HL-60/S4 treated with phorbol 12-myristate 13-acetate at 8.2 ng/mL for 4 days and 3 days (cell line): ENCODE results near the gene ZNF3.

Source experiments
- in situ Hi-C: fragments of 300-500 bp; cut with MboI; formaldehyde crosslinking; loops from 2 replicates; pipeline ENCODE4 v1.15.0; 2022; ENCODE audit warnings: low sequenced_read_pairs

ZNF3 gene

GRCh38 chr7:100059251-100059739 lies 22.2 kb downstream of the ZNF3 start:
- in situ Hi-C loops: no loop called here

GRCh38 chr7:100057006-100057405 lies 24.5 kb downstream of the ZNF3 start:
- in situ Hi-C loops: no loop called here

GRCh38 chr7:100053215-100053614 lies 28.3 kb downstream of the ZNF3 start:
- in situ Hi-C loops: no loop called here

- in situ Hi-C loops: no loop called here
These were observed 29.9 kb downstream of the ZNF3 start for GRCh38 chr7:100051611-100052010.

GRCh38 chr7:100049441-100050291 lies 31.9 kb downstream of the ZNF3 start, which contains the start of gene ZSCAN21:
ZSCAN21 (plus strand) TSS chr7:100049774; CDS start chr7:100057007, 7,233 bp downstream.
- in situ Hi-C loops: no loop called here

GRCh38 chr7:100048680-100049079 lies 32.8 kb downstream of the ZNF3 start:
- in situ Hi-C loops: no loop called here

GRCh38 chr7:100044718-100045117 lies 36.8 kb downstream of the ZNF3 start:
- in situ Hi-C loops: no loop called here

- in situ Hi-C loops: no loop called here
These were observed 40.9 kb downstream of the ZNF3 start for GRCh38 chr7:100040575-100040974.

- in situ Hi-C loops: no loop called here
These were observed 43.2 kb downstream of the ZNF3 start for GRCh38 chr7:100038326-100038725.

GRCh38 chr7:100035876-100036275 lies 45.6 kb downstream of the ZNF3 start:
- in situ Hi-C loops: no loop called here

- in situ Hi-C loops: no loop called here
These were observed 46.5 kb downstream of the ZNF3 start for GRCh38 chr7:100034871-100035510.

GRCh38 chr7:100033526-100033925 lies 48.0 kb downstream of the ZNF3 start:
- in situ Hi-C loops: no loop called here

- in situ Hi-C loops: no loop called here
These were observed 51.9 kb downstream of the ZNF3 start for GRCh38 chr7:100029596-100029995.

- in situ Hi-C loops: no loop called here
These were observed 54.3 kb downstream of the ZNF3 start for GRCh38 chr7:100027197-100027596.

- in situ Hi-C loops: no loop called here
These were observed 57.4 kb downstream of the ZNF3 start for GRCh38 chr7:100024020-100024619.

GRCh38 chr7:100023526-100023925 lies 58.0 kb downstream of the ZNF3 start:
- in situ Hi-C loops: no loop called here

GRCh38 chr7:100022621-100023020 lies 58.9 kb downstream of the ZNF3 start:
- in situ Hi-C loops: no loop called here

- in situ Hi-C loops: no loop called here
These were observed 60.2 kb downstream of the ZNF3 start for GRCh38 chr7:100021297-100021696.
